Hepatocyte (in vitro differentiated cells): ENCODE data around the gene ABCC3.

ENCODE experiments used
- CTCF ChIP-seq: fragments of 200-600 bp; sonication (generic); IDR thresholded peaks from 2 replicates; pipeline ENCODE4 v1.5.1; 2016; ENCODE audit warnings: antibody characterized with exemption, mild to moderate bottlenecking; ENCODE audit not compliant: poor library complexity
- EZH2 ChIP-seq: fragments of 200-600 bp; sonication (generic); IDR thresholded peaks from 2 replicates; pipeline ENCODE4 v1.6.1; 2016; ENCODE audit warnings: antibody characterized with exemption, mild to moderate bottlenecking, borderline replicate concordance

- TF ChIP-seq CTCF (no peak), EZH2 (no peak)
Observed at GRCh38 chr17:50737118-50737698, 102.5 kb downstream of the ABCC3 start.
